ENCODE measurements around the gene ST3GAL2. TPM values are rescaled to one million over a fixed set of nuclear protein-coding genes. Genes with fewer than 3 reads are reported as not detected.

ST3GAL2 gene
- total RNA-seq, 1 donor from 2014 or later, result 46.7 TPM

GRCh38 chr16:70437582-70438557 is 1.0 kb downstream of the ST3GAL2 start:
- peak; percentile 35 for DNase-seq (ENCODE audit: low read depth)

- peak; percentile 18 for DNase-seq (ENCODE audit: low read depth)
These were observed 1.8 kb downstream of the ST3GAL2 start for GRCh38 chr16:70437017-70437581.

- DNase-seq (ENCODE audit: low read depth), result no peak
These were observed 4.2 kb downstream of the ST3GAL2 start for GRCh38 chr16:70434484-70435260.

GRCh38 chr16:70433458-70434103 is 5.3 kb downstream of the ST3GAL2 start:
- DNase-seq (ENCODE audit: low read depth), result peak; percentile 48

GRCh38 chr16:70432723-70433457 is 6.0 kb downstream of the ST3GAL2 start:
- DNase-seq (ENCODE audit: low read depth), result no peak

GRCh38 chr16:70432356-70432722 is 6.6 kb downstream of the ST3GAL2 start:
- no peak for DNase-seq (ENCODE audit: low read depth)

GRCh38 chr16:70430667-70431536 is 8.0 kb downstream of the ST3GAL2 start:
- DNase-seq (ENCODE audit: low read depth), result peak; percentile 75

- no peak for DNase-seq (ENCODE audit: low read depth)
These were observed 8.8 kb downstream of the ST3GAL2 start for GRCh38 chr16:70429888-70430666.

- DNase-seq (ENCODE audit: low read depth), result peak; percentile 93
These were observed 10.5 kb downstream of the ST3GAL2 start for GRCh38 chr16:70428178-70428998.

- no peak for DNase-seq (ENCODE audit: low read depth)
These were observed 11.1 kb downstream of the ST3GAL2 start for GRCh38 chr16:70427786-70428177.

- no peak for DNase-seq (ENCODE audit: low read depth)
These were observed 16.4 kb downstream of the ST3GAL2 start for GRCh38 chr16:70422543-70422942.

GRCh38 chr16:70421473-70422311 is 17.2 kb downstream of the ST3GAL2 start:
- no peak for DNase-seq (ENCODE audit: low read depth)

- DNase-seq (ENCODE audit: low read depth), result no peak
These were observed 17.9 kb downstream of the ST3GAL2 start for GRCh38 chr16:70421014-70421413.

GRCh38 chr16:70419384-70420327 is 19.2 kb downstream of the ST3GAL2 start:
- no peak for DNase-seq (ENCODE audit: low read depth)

- DNase-seq (ENCODE audit: low read depth), result no peak
These were observed 19.9 kb downstream of the ST3GAL2 start for GRCh38 chr16:70418993-70419318.

- no peak for DNase-seq (ENCODE audit: low read depth)
These were observed 20.5 kb downstream of the ST3GAL2 start for GRCh38 chr16:70418274-70418992.

All from renal cortical epithelial cell (primary cell).